PC-3 (cell line): ENCODE measurements around the gene EIF4E2.

Source experiments
- EZH2 ChIP-seq: fragments of 300-600 bp; sonication (generic); IDR thresholded peaks from one replicate; pipeline ENCODE4 v1.6.1; 2017; ENCODE audit warnings: antibody characterized with exemption, mild to moderate bottlenecking, low read length; ENCODE audit not compliant: unreplicated experiment
- EZH2phosphoT487 ChIP-seq: fragments of 300-600 bp; sonication (generic); IDR thresholded peaks from 2 replicates; pipeline ENCODE4 v1.6.1; 2018; ENCODE audit warnings: mild to moderate bottlenecking, antibody characterized with exemption, low read length, borderline replicate concordance
- TF ChIP-seq, protein P1 (sequence below): fragments of 300-600 bp; sonication (generic); conservative IDR thresholded peaks from 2 replicates; pipeline ENCODE4 v1.5.1; 2017; ENCODE audit warnings: antibody characterized with exemption, low read depth, mild to moderate bottlenecking, low read length

DNA sequence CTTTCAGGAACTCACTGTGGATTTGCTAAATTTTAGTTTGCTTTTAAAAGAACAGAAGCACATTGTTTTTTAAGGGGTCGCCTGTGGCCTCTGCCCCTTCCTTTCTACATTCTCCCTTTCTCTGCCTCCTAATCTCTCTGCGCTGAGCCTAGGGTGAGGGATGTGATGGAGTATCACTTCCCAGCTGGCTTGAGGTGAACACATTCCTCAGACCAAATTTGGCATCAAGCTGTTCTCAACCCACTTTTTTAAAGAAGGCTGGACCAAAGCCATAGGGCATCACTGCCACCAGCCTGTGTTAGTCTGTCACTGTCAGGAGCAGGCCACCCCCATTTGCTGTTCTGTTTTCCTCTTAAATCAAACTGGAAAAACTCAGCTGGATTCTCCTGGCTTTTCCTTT is 27.4 kb downstream of the EIF4E2 start:
- TF ChIP-seq EZH2phosphoT487 (no peak), EZH2 (no peak)
- TF ChIP-seq, protein P1, sequence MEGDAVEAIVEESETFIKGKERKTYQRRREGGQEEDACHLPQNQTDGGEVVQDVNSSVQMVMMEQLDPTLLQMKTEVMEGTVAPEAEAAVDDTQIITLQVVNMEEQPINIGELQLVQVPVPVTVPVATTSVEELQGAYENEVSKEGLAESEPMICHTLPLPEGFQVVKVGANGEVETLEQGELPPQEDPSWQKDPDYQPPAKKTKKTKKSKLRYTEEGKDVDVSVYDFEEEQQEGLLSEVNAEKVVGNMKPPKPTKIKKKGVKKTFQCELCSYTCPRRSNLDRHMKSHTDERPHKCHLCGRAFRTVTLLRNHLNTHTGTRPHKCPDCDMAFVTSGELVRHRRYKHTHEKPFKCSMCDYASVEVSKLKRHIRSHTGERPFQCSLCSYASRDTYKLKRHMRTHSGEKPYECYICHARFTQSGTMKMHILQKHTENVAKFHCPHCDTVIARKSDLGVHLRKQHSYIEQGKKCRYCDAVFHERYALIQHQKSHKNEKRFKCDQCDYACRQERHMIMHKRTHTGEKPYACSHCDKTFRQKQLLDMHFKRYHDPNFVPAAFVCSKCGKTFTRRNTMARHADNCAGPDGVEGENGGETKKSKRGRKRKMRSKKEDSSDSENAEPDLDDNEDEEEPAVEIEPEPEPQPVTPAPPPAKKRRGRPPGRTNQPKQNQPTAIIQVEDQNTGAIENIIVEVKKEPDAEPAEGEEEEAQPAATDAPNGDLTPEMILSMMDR: no peak
